Activated CD4-positive, alpha-beta memory T cell treated with anti-CD3 and anti-CD28 coated beads, Interleukin-2, amount 10 ng/mL, durations not matched to agents 7 days and 5 days (primary cell): Measurements from ENCODE around the gene SOCS2. TPM values are rescaled to one million over a fixed set of nuclear protein-coding genes. Genes with fewer than 3 reads are reported as not detected.

Experiments used
- CTCF ChIA-PET: fragments of 350-600 bp; sonication (Branson Sonifier 250); formaldehyde crosslinking; loops from one replicate; lab custom pipeline; 2021; ENCODE audit warnings: antibody characterized with exemption, inconsistent platforms; lab: Charles Lee
- POLR2A ChIA-PET: fragments of 350-600 bp; sonication (Branson Sonifier 250); formaldehyde crosslinking; loops from one replicate; lab custom pipeline; 2021; ENCODE audit warnings: antibody characterized with exemption; lab: Charles Lee
- DNase-seq: peaks from one replicate; pipeline ENCODE4 v3.0.0-alpha.2; 2020
- H3K27ac Mint-ChIP-seq: one replicate; pipeline ENCODE4 v1.8.0; 2021; ENCODE audit warnings: mild to moderate bottlenecking, mixed read lengths
- H3K27me3 Mint-ChIP-seq: one replicate; pipeline ENCODE4 v1.8.0; 2021; ENCODE audit warnings: mixed read lengths
- H3K36me3 Mint-ChIP-seq: one replicate; pipeline ENCODE4 v1.8.0; 2021; ENCODE audit warnings: low read depth, mixed read lengths
- H3K4me1 Mint-ChIP-seq: one replicate; pipeline ENCODE4 v1.8.0; 2021; ENCODE audit warnings: mixed read lengths
- H3K4me3 Mint-ChIP-seq: one replicate; pipeline ENCODE4 v1.8.0; 2021; ENCODE audit warnings: mild to moderate bottlenecking, mixed read lengths
- H3K9me3 Mint-ChIP-seq: one replicate; pipeline ENCODE4 v1.8.0; 2021; ENCODE audit warnings: mixed read lengths
- total RNA-seq, 2 experiments: library from RNA; stranded (reverse); gene quantifications; one replicate each; pipeline ENCODE4 v1.2.3, GENCODE V29; 2021

The SOCS2 gene
- 10 to 100 TPM; 44.3 to 47.3 TPM for total RNA-seq

GRCh38 chr12:93571925-93572711, at the start of gene SOCS2:
Gene SOCS2, plus strand, starts transcription at chr12:93572675. Its CDS starts 223 bp downstream, at chr12:93572898.
- peak within 1 kb of the TSS; percentile 90 for H3K27ac Mint-ChIP-seq
- H3K9me3 Mint-ChIP-seq = no peaks in the 10 kb centered on the region

GRCh38 chr12:93524386-93525133, 47.9 kb upstream of the SOCS2 start:
- ChIA-PET CTCF (interaction anchor here (1.9 kb wide), 2 partner anchors 578 to 579 kb away, joined by 4 to 7 read pairs; no protein-coding TSS in a partner anchor), POLR2A (no interaction called here)
- no peak for DNase-seq
- Mint-ChIP-seq H3K27ac (no peak overlapping the region), H3K27me3 (peaks cover 5% of the 10 kb centered on the region), H3K36me3 (no peaks in the 10 kb centered on the region), H3K4me1 (peaks cover 7% of the 10 kb centered on the region), H3K4me3 (no peak overlapping the region), H3K9me3 (no peaks in the 10 kb centered on the region)

More at GRCh38 chr12:93571925-93572711, at the start of gene SOCS2:
- ChIA-PET CTCF (interaction anchor here (0.8 to 10.1 kb wide), 6 partner anchors 9 to 530 kb away, joined by 3 to 178 read pairs (median 4); partner anchors contain the start of gene MRPL42), POLR2A (interaction anchor here (1.2 to 4.6 kb wide), 10 partner anchors 19 to 530 kb away, joined by 3 to 30 read pairs (median 8); partner anchors contain the start of genes CRADD and MRPL42)
- peak within 1 kb of the TSS; percentile 84 for H3K4me3 Mint-ChIP-seq
- peaks cover 2% of the 10 kb centered on the region for H3K27me3 Mint-ChIP-seq
- H3K36me3 Mint-ChIP-seq = peaks cover 42% of the 10 kb centered on the region
- peak; percentile 49 for DNase-seq
- peaks cover 56% of the 10 kb centered on the region for H3K4me1 Mint-ChIP-seq

GRCh38 chr12:93526786-93527428, 45.6 kb upstream of the SOCS2 start:
- Mint-ChIP-seq H3K4me1 (peaks cover 18% of the 10 kb centered on the region), H3K4me3 (no peak overlapping the region), H3K36me3 (no peaks in the 10 kb centered on the region), H3K9me3 (no peaks in the 10 kb centered on the region), H3K27ac (no peak overlapping the region), H3K27me3 (peaks cover 4% of the 10 kb centered on the region)
- CTCF ChIA-PET = interaction anchor here (0.5 to 2.3 kb wide), 3 partner anchors 42 to 575 kb away, joined by 3 to 5 read pairs (median 4); no protein-coding TSS in a partner anchor
- no peak for DNase-seq
- POLR2A ChIA-PET = no interaction called here

- H3K36me3 Mint-ChIP-seq = no peaks in the 10 kb centered on the region
- peaks cover 14% of the 10 kb centered on the region for H3K4me1 Mint-ChIP-seq
- no peak for DNase-seq
- no peaks in the 10 kb centered on the region for H3K9me3 Mint-ChIP-seq
- H3K27me3 Mint-ChIP-seq = no peaks in the 10 kb centered on the region
- H3K4me3 Mint-ChIP-seq = no peak overlapping the region
- ChIA-PET POLR2A (interaction anchor here (1.0 kb wide), 1 partner anchor 11 kb away, joined by 3 read pairs; no protein-coding TSS in a partner anchor), CTCF (interaction anchor here (1.0 kb wide), 1 partner anchor 571 kb away, joined by 8 read pairs; no protein-coding TSS in a partner anchor)
- peak overlapping the region; percentile 41 for H3K27ac Mint-ChIP-seq
Observed at GRCh38 chr12:93530358-93530757, 42.1 kb upstream of the SOCS2 start.

- ChIA-PET POLR2A (no interaction called here), CTCF (no interaction called here)
- no peak for DNase-seq
- Mint-ChIP-seq H3K9me3 (no peaks in the 10 kb centered on the region), H3K27me3 (no peaks in the 10 kb centered on the region), H3K27ac (no peak overlapping the region), H3K4me1 (peaks cover 28% of the 10 kb centered on the region), H3K36me3 (no peaks in the 10 kb centered on the region), H3K4me3 (no peak overlapping the region)
Observed at GRCh38 chr12:93533310-93533709, 39.2 kb upstream of the SOCS2 start.

GRCh38 chr12:93536111-93536765, 36.2 kb upstream of the SOCS2 start:
- ChIA-PET CTCF (interaction anchor here (0.8 to 1.3 kb wide), 3 partner anchors 33 to 566 kb away, joined by 3 to 4 read pairs (median 3); no protein-coding TSS in a partner anchor), POLR2A (interaction anchor here (0.7 kb wide), 1 partner anchor 38 kb away, joined by 3 read pairs; no protein-coding TSS in a partner anchor)
- Mint-ChIP-seq H3K9me3 (no peaks in the 10 kb centered on the region), H3K27me3 (no peaks in the 10 kb centered on the region), H3K4me3 (no peak overlapping the region), H3K27ac (no peak overlapping the region), H3K4me1 (peaks cover 26% of the 10 kb centered on the region), H3K36me3 (no peaks in the 10 kb centered on the region)
- no peak for DNase-seq

- DNase-seq = no peak
- Mint-ChIP-seq H3K27ac (no peak overlapping the region), H3K4me3 (no peak overlapping the region), H3K4me1 (peaks cover 33% of the 10 kb centered on the region), H3K9me3 (no peaks in the 10 kb centered on the region), H3K36me3 (peaks cover 2% of the 10 kb centered on the region), H3K27me3 (no peaks in the 10 kb centered on the region)
- ChIA-PET CTCF (interaction anchor here (0.8 to 1.4 kb wide), 4 partner anchors 32 to 565 kb away, joined by 3 to 4 read pairs (median 4); no protein-coding TSS in a partner anchor), POLR2A (interaction anchor here (0.7 kb wide), 1 partner anchor 37 kb away, joined by 3 read pairs; no protein-coding TSS in a partner anchor)
Observed at GRCh38 chr12:93536766-93537488, 35.5 kb upstream of the SOCS2 start.

GRCh38 chr12:93537769-93538168, 34.7 kb upstream of the SOCS2 start:
- no peaks in the 10 kb centered on the region for H3K27me3 Mint-ChIP-seq
- no peak for DNase-seq
- CTCF ChIA-PET = interaction anchor here (1.4 to 1.5 kb wide), 2 partner anchors 32 to 564 kb away, joined by 3 to 4 read pairs; no protein-coding TSS in a partner anchor
- H3K4me3 Mint-ChIP-seq = no peak overlapping the region
- no peaks in the 10 kb centered on the region for H3K9me3 Mint-ChIP-seq
- POLR2A ChIA-PET = no interaction called here
- H3K4me1 Mint-ChIP-seq = peaks cover 36% of the 10 kb centered on the region
- peaks cover 4% of the 10 kb centered on the region for H3K36me3 Mint-ChIP-seq
- H3K27ac Mint-ChIP-seq = no peak overlapping the region

GRCh38 chr12:93539821-93540220, 32.7 kb upstream of the SOCS2 start:
- Mint-ChIP-seq H3K27me3 (no peaks in the 10 kb centered on the region), H3K9me3 (no peaks in the 10 kb centered on the region), H3K36me3 (peaks cover 20% of the 10 kb centered on the region), H3K4me3 (no peak overlapping the region), H3K4me1 (peaks cover 36% of the 10 kb centered on the region), H3K27ac (no peak overlapping the region)
- no peak for DNase-seq
- CTCF ChIA-PET = interaction anchor here (0.9 to 1.5 kb wide), 2 partner anchors 18 to 562 kb away, joined by 3 read pairs; no protein-coding TSS in a partner anchor
- POLR2A ChIA-PET = interaction anchor here (1.4 kb wide), 1 partner anchor 31 kb away, joined by 4 read pairs; no protein-coding TSS in a partner anchor

- H3K9me3 Mint-ChIP-seq = no peaks in the 10 kb centered on the region
Observed at GRCh38 chr12:93540466-93540865, 32.0 kb upstream of the SOCS2 start.

More at GRCh38 chr12:93540466-93540865, 32.0 kb upstream of the SOCS2 start:
- no peak overlapping the region for H3K4me3 Mint-ChIP-seq
- ChIA-PET POLR2A (interaction anchor here (1.4 to 1.5 kb wide), 2 partner anchors 10 to 30 kb away, joined by 3 to 4 read pairs; no protein-coding TSS in a partner anchor), CTCF (interaction anchor here (1.5 kb wide), 1 partner anchor 562 kb away, joined by 3 read pairs; no protein-coding TSS in a partner anchor)
- H3K27ac Mint-ChIP-seq = peak overlapping the region; percentile 12
- peaks cover 40% of the 10 kb centered on the region for H3K4me1 Mint-ChIP-seq
- peaks cover 23% of the 10 kb centered on the region for H3K36me3 Mint-ChIP-seq
- no peaks in the 10 kb centered on the region for H3K27me3 Mint-ChIP-seq
- DNase-seq = no peak
